Stimulated activated CD4-positive, alpha-beta T cell treated with anti-CD3 and anti-CD28 coated beads, Interleukin-15, amount 100 ng/mL, for 1 hour (primary cell): Measurements from ENCODE around the gene SIGLEC1.
A peak's percentile ranks its signal among the peaks of the same experiment; 100 is the strongest.

ENCODE experiments used
- DNase-seq, 2 donors: peaks; one replicate each; pipeline ENCODE4 v3.0.0-alpha.2; 2020; ENCODE audit warnings: low read depth in 1 of 2, low spot score in 1 of 2

SIGLEC1 gene

DNA sequence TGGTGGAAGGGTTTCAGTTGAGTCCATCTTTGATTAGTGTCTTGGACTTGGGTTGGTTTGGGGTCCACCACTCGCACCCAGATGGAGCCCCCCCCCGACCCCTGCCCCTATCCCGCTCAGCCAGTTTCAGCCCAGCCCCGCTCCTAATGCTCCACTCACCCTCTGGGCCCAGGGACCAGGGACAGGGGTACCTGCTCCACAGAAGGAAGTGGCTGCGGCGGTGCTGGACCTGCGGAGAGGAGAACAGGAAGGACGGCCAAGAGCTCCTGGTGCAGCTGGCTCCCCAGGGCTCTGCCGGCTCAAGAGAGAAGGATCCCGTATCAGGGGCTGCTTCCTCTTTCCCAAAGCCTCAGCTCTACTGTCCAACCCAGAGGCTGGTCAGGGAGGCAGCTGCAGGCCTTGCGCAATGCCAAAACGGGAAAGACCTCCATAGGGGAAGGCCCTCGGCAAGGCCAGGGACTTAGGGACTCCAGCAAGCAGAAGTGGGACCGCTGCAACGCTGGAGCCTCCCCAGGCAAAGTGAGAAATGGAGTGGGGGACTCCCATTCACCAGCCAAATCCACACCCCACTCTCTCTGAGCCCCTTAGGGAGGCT is at the start of gene SIGLEC1:
Gene SIGLEC1 (minus strand): TSS at position 322 of the 595 bp plus-strand sequence. CDS start 5,472 bp downstream, outside the sequence.
- no peak for DNase-seq

DNA sequence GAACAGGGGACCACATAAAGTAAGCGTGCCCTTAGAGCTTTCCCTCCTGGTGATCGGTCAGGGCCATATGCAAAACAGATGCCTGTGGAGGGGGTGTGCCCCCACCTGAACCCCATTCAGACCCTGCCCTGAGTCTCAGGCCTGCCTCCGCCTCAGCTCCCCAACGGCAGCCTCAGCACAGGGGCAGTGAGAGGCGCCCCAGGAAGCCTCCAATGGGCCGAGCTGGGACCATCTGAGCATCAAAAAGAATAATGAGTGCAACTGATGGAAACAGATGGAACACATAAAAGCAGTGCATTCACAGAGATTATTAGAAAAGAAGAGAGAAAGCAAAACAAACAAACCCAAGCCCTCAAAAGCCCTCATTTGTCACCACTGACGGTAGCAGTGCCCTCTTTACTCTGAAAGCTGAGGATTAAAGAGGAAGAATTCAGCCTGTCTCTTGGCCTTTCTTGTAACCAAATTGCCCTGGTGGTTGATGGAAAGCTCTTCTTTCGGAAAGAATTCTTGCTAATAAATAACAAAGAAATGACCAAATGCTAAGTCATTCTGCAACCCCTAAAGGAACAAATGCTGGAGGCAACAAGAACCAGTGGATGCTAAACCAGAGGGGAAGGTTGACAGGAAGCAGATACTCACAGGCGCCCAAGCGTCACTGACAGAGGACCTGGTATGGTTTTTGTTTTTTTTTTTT is 48.4 kb upstream of the SIGLEC1 start:
- DNase-seq, result no peak

DNA sequence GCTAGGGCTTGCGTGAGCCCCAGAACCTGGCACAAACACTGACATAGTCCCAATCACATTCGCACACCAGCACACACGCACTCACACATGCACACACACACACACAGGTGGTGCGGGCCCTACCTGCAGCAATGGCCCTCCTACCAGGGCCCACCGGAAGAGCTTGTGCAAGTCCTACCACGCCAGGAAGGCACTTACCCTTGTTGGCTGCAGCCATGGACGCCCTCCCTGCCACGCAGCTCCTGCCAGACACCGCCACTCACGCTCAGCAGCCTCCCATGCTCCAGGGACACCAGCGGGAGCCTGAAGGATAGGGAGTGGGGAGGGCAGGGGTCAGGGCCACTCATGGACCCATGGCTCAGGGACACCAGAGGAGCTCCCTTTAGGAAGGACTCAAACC is 47.5 kb upstream of the SIGLEC1 start:
- DNase-seq, result no peak

DNA sequence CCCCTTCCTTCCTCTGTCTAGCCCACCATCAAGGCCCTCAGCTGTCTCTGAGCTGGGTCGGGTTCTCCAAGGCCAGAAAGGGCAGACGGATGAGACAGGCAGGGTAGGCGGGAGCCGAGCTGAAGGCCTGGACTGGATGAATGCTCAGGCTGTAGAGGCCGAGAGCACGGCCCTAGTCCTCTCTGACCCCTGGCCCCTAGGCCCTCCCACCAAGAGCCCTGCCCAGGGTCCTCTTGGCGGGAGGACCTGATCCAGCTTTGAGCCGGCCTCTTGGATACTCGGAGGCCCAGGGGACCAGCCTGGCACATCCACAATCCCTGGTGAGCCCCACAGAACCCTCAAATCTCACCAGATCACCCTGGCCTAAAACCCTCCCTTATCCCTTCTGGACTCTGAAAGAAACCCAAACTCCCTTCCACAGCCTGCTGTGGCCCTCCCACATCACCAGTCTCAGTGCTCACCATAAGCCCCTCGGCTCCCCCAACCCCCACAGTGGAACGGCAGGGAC is 47.0 kb upstream of the SIGLEC1 start:
- DNase-seq, result no peak

DNA sequence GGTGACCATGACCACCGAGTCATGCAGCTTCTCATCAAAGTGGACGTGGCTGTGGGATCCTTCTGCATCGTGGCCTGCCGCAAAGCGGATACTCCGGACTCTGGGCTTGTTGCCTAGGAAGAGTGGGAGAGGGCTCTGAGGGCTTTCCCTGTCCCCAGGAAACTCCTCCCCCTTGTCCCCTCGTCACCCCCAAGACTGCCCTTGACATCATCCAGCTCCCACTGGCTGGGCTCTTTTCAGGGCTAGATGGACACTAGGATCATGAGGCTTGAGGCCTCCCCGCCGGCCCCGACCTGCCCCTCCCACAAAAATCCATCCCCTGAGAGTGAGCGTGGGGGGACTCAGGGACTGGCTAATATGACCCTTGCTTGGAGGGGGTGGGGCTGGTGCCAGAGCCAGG is 46.2 kb upstream of the SIGLEC1 start:
- DNase-seq, result no peak

DNA sequence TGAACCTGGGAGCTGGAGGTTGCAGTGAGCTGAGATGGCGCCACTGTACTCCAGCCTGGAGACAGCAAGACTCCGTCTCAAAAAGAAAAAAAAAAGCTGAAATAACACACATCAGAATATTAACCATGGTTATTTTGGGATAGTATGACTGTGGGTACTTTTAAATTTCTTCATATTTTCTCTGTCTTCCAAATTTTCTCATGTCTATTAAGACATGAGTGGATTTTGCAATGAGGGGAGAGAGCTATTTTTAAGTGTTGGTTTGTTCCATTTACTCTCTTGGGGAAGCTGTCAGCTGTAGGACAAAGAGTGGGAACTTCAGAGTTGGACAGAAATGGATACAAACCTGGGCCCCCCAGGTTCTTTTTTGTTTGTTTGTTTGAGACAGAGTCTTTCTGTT is 44.9 kb upstream of the SIGLEC1 start:
- no peak for DNase-seq

DNA sequence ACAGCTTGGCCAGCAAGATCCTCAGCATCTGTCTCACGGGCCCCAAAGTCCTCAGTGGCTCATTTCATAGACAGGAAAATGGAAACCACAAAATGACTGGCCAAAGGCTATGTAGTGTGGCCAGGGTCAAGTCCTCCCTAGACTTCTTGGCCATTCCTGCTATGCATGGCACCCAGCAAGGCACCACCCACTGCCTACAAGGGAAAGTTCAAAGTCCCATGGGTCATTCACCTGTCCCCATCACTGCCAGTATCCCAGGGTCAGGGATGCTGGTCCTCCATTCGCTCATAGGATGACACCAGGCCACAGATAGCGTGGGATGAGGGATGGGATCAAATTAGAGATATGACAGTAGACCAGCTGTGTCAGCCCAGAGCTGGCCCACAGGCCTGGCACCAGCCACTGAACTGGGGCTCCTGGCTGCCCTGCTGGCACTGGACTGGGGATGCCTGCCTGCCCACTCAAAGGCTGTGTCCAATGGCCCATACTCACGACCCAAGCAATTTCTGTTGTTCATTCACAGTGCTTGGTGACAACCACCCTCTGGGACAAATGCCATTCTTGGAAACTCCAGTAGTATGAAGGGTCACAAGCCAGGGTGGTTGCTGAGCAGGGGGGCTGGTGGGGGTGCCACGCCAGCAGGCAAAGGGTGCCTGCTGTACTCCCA is 43.5 kb upstream of the SIGLEC1 start:
- DNase-seq, result no peak

DNA sequence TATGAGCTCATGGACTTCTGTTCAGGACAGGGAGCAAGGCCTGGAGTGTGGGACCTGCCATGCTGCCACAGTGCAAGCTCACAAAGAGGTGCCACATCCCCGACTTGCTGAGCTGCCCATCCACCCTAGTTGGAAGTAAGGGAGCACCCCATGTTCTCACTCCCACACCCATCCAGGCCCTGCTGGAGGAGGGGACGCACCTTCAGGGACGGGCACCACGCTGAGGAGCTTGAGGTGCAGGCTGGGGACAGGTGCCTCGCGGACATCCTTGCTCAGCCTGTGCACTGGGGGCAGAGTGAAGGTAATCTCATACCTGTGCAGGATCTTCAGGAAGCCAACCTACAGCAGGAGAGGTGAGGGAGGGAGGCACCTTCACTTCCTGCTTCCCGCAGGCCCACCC is 42.9 kb upstream of the SIGLEC1 start:
- no peak for DNase-seq

DNA sequence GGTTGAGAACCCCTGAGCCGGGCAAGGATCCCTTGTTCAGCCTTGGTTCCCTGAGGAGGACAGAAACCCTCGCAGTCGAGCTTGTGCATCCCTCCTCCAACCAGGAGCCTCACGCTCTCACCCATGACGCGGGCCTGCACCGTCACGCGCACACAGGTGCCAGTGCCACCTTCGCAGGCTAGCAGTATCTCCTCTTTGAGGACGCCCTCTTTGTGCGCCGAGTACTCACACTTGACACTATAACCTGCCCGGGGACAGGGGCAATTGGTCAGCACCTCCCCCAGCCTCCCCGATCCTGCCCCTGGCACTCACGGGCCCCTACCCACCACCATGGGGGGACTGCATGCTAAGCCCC is 41.9 kb upstream of the SIGLEC1 start:
- no peak for DNase-seq

DNA sequence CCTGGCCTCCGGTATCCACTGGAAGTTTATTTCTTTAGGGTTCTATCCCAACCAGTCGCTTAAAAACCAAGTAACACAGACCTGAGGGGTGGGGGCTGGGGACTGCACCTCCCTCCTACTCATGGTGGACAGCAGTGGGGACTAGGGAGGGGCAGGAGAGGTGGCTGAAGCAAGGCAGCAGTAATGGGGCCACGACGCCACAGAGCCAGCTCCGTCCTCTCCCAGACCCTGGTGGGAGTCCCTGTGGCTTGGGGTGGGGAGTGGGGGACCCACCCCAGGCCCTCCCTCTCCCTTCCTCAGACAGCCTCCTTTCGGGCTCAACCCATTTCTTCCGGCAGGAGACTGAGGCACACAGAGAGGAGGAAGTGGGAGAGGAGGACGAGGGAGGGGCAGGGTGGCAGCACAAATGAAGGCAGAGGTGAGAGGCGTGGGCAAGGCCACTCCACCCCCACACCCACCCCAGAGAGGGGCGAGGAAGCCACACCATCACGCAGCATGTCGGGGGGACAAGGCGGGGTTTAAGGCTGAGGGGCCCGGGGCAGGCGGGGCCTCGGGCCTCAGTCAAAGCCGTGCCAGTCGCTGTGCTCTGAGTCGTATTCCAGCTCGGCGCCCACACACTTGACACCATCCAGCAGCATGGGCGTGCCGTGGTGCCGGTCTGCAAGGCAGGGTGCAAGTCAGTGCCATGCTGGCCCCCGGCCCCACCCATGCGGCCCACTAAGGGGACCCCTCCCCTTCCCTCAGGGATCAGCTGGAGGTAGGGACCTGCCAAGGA is 41.3 kb upstream of the SIGLEC1 start:
- DNase-seq, result no peak

DNA sequence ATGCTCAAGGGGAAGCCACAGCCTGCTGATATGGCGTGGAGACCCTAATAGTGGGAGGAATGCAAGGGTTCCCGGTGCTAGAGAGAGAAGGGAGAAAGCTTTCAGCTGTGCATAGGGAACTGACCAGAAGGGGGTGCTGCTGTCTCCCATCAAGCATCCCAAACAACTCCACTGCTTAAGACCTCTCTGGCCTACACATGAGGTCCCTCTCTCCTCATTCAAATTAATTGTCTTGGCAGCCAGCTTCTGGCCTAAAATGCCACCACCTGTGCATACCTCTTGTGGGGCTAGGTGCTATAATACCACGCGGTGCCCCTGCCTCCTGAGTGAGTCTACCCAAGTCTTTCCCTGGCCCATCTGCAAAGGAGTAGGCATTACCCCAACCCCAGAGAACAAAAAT is 40.7 kb upstream of the SIGLEC1 start:
- peak in 1 of 2 donors; percentile 20 for DNase-seq

DNA sequence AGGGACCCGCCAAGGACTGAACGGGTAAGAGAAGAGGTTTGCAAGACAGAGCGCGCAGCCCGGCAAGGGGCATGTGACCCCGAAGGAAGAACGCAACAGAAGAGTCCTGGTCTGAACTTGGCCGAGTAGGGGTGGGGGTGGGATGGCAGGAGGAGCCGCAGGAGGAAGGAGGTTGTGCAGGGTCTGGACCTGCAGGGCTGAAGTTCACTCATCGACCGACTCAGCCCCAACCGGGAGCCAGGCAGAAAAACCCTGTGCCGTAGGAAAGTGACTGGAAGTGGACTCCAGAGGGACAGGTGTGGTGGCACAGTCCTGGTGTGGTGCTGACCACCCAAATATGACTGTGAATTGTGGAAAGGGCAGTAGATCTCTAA is 40.0 kb upstream of the SIGLEC1 start:
- DNase-seq, result no peak

DNA sequence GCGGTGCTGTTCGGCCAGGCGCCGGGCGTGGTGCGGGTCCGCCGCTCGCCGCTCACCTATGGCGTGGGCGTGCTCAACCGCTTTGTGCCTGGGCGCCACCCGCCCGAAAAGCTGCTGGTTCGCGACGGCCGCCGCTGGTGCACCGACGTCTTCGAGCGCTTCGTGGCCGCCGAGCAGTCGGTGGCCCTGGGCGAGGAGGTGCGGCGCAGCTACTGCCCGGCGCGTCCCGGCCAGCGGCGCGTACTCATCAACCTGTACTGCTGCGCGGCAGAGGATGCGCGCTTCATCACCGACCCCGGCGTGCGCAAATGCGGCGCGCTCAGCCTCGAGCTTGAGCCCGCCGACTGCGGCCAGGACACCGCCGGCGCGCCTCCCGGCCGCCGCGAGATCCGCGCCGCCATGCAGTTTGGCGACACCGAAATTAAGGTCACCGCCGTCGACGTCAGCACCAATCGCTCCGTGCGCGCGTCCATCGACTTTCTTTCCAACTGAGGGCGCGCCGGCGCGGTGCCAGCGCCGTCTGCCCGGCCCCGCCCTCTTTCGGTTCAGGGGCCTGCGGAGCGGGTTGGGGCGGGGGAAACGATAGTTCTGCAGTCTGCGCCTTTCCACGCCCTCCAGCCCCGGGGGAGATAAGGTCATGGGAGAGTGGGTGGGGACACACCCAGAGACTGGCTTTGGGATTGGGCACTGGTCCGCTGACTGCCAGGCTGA is 39.4 kb upstream of the SIGLEC1 start:
- peak; percentile 20 to 42 for DNase-seq

DNA sequence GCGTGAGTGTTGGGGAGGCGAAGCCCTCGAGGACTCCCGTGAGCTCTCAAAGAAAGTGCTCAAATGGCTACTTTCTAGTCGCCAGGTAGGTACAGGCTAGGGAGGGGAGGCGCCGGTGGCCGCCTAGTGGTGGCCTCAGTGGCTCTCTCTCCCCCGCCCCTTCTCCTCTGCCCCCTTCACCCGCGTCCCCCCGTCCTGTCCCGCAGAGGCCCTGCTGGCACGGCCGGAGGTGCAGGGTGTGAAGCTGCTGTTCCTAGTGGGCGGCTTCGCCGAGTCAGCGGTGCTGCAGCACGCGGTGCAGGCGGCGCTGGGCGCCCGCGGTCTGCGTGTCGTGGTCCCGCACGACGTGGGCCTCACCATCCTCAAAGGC is 38.9 kb upstream of the SIGLEC1 start:
- no peak for DNase-seq

DNA sequence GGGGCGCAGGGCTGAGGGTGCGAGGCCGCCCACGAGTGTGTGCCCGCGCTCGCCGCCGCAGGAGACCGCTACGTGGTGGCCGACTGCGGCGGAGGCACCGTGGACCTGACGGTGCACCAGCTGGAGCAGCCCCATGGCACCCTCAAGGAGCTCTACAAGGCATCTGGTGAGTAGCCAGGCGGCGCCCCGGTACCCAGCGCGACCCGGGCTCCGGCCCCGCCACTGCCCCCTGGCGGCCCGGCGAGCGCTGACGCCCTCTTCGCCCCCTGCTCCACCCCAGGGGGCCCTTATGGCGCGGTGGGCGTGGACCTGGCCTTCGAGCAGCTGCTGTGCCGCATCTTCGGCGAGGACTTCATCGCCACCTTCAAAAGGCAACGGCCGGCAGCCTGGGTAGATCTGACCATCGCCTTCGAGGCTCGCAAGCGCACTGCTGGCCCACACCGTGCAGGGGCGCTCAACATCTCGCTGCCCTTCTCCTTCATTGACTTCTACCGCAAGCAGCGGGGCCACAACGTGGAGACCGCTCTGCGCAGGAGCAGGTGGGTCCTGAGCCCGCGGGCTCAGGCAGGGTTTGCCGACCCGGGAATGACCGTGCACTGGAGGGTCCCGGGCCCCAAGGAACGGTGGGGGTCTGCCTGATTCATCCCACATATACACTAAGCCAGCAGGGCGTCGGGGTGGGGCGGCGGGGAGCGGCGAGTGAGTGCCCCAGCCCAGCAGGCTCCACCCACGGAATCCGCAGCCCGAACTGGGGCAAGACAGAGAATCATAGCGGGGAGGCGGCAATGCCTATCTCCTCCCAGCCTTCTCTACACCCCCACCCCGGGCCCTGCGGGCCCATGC is 37.5 kb upstream of the SIGLEC1 start:
- no peak for DNase-seq

DNA sequence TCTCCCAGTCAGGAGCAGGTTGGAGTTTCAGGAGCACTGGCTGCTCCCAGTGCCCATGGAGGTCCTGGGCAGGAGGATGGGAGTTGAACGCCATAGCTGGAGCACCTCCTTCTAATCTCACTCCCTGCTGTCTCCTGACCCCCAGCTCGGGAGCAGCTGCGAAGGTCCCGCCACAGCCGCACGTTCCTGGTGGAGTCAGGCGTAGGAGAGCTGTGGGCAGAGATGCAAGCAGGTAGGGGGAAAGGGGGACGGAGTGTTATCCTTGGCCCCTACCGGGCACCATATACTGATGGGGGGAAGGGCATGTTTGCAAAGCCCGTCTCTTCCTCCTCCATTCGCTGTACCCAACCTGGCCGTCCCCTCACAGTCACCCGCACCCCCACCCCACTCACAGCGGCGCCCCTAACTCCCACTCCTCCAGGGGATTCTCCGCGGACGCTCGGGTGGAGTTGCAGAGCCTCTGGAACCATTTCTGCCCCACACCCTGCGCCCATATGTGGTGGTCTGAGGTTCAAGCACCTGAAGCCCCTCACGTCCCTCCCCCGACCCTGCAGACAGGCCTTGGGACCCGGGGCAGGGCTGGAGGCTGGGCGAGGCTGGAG is 36.8 kb upstream of the SIGLEC1 start:
- DNase-seq, result no peak

DNA sequence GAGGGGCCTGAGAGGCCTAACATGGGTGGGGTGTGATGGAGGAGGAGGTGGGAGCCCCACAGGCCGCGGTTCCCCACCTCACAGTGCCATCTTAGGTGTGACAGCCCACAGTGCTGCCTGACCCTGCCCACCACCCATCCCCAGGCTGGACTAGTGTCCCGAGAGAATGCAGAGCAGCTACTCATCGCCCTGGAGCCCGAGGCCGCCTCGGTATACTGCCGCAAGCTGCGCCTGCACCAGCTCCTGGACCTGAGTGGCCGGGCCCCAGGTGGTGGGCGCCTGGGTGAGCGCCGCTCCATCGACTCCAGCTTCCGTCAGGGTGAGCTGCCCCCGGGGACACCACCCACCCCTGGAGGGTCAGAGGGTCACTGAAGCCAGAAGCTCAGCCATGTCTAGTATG is 35.7 kb upstream of the SIGLEC1 start:
- no peak for DNase-seq

DNA sequence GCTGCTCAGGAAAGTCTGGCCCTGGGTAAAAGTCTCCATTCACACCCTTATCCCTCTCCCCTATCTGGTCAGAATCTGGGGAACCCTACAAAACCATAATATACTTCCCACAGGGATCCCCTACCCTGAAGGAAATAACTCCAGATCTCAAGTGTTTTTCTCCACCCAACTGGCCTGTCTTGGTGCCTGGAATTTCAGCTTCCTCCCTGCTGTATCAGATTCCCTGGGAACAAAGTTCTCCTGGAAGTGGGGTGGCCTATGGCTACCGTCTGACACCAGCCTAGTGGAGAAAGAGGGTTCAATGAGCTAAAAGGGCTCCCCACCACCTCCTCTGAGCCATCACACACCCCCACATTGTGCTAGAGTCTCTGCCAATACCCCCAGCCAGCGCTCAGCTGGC is 35.1 kb upstream of the SIGLEC1 start:
- DNase-seq, result no peak

DNA sequence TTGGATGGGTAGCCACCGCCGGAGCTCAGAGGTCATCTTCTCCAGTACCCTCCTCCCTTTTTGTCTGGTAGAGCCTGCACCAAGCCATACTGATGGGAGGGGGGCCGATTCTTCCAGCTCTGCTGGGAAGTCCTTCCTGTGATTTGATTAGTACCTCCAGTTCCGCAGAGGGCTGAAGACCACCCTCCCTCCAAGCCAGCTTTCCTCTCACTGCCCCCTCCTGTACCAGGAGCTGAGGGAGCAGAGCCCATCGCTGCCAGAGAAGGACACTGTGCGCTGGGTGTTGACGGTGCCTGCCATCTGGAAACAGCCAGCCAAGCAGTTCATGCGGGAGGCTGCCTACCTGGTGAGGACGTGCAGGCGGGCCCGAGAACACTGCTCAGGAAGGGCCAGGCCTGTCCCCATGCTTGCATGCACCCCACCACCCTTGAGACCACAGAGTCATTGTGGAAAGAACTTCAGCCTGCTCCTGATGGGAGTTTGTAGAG is 33.3 kb upstream of the SIGLEC1 start:
- DNase-seq, result no peak
